AG09309 (cell line): ENCODE results near the gene METTL5.

Source experiments
- DNase-seq: peaks from one replicate; pipeline ENCODE4 v3.0.0-alpha.2; 2010; ENCODE audit warnings: low read depth
- H3K4me3 ChIP-seq: 2 replicates; pipeline ENCODE4 v1.5.1; 2011; ENCODE audit warnings: mild to moderate bottlenecking, low read depth, low read length, moderate library complexity; ENCODE audit not compliant: control insufficient read depth
- CTCF ChIP-seq: IDR thresholded peaks from 2 replicates; pipeline ENCODE4 v1.5.1; 2011; ENCODE audit warnings: mild to moderate bottlenecking, low read depth, low read length, inconsistent platforms; ENCODE audit not compliant: insufficient read depth, control insufficient read depth; ENCODE audit errors: missing control alignments

The METTL5 gene

DNA sequence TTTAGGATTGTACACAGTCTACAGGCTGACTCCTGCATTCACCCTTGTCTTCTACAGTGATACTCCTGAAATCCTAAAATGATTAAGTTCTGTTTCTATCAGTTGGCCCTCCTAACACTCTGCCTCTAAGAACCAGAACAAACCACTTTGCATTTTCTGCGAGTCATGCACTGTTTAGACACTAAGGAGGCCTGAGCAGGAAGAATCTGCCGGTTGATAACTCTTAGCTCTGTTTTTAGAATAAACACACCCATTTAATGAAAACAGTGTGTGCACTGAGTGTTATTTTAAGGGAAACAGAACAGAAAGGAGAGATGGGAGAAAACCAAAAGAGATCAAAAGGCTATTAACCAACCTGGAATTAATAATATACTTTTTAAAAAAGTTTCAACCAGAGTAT lies 48.9 kb downstream of the METTL5 start:
- no peak for DNase-seq
- TF ChIP-seq CTCF, result no peak
- H3K4me3 ChIP-seq, result no peak overlapping the region

DNA sequence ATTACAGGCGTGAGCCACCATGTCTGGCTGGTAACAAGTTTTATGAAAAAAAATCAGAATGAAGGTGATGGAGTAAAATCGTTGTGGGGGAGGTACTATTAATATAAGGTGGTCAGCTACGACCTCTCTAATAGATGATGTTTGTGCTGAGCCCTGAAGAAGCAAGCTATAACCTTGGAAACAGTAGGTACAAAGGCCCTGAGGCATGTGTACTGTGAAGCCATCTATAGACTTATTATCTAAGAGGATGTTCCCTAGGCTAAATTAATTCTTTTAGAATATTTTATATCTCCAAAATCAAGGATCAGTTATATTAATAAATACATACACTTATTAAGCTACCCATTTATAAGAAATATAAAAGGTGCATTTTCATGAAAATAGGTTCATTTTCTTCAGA lies 49.4 kb downstream of the METTL5 start:
- H3K4me3 ChIP-seq, result no peak overlapping the region
- no peak for TF ChIP-seq CTCF

GRCh38 chr2:169772651-169773050 lies 52.1 kb downstream of the METTL5 start:
- H3K4me3 ChIP-seq, result no peak overlapping the region
- TF ChIP-seq CTCF, result no peak
- no peak for DNase-seq

More for the DNA sequence above, 49.4 kb downstream of the METTL5 start:
- DNase-seq, result no peak

GRCh38 chr2:169771612-169772011 lies 53.1 kb downstream of the METTL5 start:
- DNase-seq, result no peak
- TF ChIP-seq CTCF, result no peak
- no peak overlapping the region for H3K4me3 ChIP-seq

GRCh38 chr2:169771021-169771420 lies 53.7 kb downstream of the METTL5 start:
- no peak for TF ChIP-seq CTCF
- no peak for DNase-seq
- no peak overlapping the region for H3K4me3 ChIP-seq

- H3K4me3 ChIP-seq, result peak overlapping the region; percentile 28
- no peak for TF ChIP-seq CTCF
- no peak for DNase-seq
These were observed 56.3 kb downstream of the METTL5 start for GRCh38 chr2:169768262-169768995.
